22Rv1 (cell line): ENCODE results near the gene YTHDF1.
A peak's percentile ranks its signal among the peaks of the same experiment; 100 is the strongest.

Experiments used
- H3K27ac ChIP-seq: fragments of 450-650 bp; 2 replicates; pipeline ENCODE4 v1.5.1; 2017
- ZFX ChIP-seq: fragments of 450-650 bp; IDR thresholded peaks from 2 replicates; pipeline ENCODE4 v1.6.1; 2017; ENCODE audit warnings: antibody characterized with exemption, borderline replicate concordance
- TF ChIP-seq, protein P1 (sequence below): fragments of 450-650 bp; IDR thresholded peaks from 2 replicates; pipeline ENCODE4 v1.5.1; 2017; ENCODE audit warnings: mild to moderate bottlenecking

Gene YTHDF1

DNA sequence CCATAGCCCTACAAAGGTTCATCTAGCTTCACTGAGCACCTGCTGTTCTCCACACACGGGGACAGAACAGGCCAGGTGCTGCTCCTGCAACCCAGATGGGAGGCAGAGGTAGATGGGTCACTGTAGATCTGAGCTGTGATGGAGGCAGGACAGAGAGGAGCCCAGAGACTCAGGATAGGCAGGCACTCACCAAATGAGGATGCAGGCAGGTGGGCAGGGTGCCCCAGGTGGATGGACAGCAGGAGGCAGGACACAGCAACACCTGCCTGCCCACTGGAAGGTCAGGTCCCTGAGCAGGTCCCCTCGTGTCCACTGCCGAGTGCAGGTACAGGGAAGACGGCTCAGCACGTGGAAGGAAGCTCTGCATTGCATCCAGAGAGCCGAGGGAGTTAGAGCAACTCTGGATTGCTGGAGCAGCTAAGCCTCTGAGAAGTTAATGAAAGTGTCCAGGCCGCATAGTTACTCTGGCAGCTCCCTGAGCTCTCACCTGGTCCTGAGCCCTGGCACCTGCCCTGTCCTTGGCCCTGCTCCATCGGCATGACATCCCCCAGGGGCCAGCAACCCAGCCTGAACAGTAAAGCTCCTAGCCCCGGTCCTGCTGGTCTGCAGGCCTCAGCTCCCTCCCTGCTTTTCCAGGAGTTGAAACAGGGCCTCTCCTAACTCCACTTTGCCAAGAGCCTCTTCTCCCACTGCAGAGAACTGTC, 4.9 kb upstream of the YTHDF1 start:
- H3K27ac ChIP-seq = no peak overlapping the region
- no peak for TF ChIP-seq ZFX
- TF ChIP-seq, protein P1, sequence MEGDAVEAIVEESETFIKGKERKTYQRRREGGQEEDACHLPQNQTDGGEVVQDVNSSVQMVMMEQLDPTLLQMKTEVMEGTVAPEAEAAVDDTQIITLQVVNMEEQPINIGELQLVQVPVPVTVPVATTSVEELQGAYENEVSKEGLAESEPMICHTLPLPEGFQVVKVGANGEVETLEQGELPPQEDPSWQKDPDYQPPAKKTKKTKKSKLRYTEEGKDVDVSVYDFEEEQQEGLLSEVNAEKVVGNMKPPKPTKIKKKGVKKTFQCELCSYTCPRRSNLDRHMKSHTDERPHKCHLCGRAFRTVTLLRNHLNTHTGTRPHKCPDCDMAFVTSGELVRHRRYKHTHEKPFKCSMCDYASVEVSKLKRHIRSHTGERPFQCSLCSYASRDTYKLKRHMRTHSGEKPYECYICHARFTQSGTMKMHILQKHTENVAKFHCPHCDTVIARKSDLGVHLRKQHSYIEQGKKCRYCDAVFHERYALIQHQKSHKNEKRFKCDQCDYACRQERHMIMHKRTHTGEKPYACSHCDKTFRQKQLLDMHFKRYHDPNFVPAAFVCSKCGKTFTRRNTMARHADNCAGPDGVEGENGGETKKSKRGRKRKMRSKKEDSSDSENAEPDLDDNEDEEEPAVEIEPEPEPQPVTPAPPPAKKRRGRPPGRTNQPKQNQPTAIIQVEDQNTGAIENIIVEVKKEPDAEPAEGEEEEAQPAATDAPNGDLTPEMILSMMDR = no peak

- TF ChIP-seq, protein P1 = no peak
- no peak for TF ChIP-seq ZFX
Measured at GRCh38 chr20:63219866-63220521, 4.1 kb upstream of the YTHDF1 start.

GRCh38 chr20:63219447-63219821, 3.5 kb upstream of the YTHDF1 start:
- no peak overlapping the region for H3K27ac ChIP-seq
- TF ChIP-seq, protein P1 = no peak
- no peak for TF ChIP-seq ZFX

More at GRCh38 chr20:63219866-63220521, 4.1 kb upstream of the YTHDF1 start:
- no peak overlapping the region for H3K27ac ChIP-seq

DNA sequence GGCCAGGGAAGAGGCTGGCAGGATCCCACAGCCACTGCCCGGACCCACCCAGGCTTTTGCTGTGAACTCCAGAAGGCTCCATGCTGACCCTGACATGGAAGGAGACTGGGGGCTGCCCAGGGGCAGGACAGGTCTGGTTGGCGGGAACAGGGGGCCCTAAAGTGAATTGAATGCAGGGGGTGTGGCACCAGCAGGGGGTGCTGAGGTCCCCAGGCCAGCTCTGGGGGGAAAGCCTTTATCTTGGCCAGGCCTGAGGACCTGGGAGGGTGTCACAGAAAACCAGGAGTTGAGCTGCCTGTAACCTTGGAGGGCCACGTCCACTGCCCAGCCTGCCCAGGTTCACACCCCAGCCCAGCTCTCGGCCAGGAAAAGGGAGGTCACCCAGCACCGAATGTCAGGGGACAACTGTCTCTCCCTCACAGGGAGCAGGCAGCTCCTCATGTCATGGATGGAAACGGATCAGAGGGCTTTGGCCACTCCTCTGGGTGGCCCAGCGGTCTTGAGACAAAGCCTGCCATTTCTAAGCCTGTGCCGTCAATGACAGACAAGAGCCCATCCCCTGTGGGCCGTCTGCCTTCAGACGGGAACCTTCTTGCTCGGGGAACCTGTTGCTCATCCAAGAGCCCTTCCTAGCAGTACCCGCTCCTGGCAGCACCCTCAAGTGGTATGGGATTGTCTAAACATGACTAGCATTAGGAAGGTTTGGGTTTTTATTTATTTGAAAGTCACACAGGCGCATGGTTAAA, 2.9 kb upstream of the YTHDF1 start:
- no peak overlapping the region for H3K27ac ChIP-seq
- TF ChIP-seq, protein P1 = no peak
- TF ChIP-seq ZFX = no peak

- H3K27ac ChIP-seq = no peak overlapping the region
- TF ChIP-seq, protein P1 = no peak
- TF ChIP-seq ZFX = no peak
Measured at GRCh38 chr20:63217706-63218105, 1.8 kb upstream of the YTHDF1 start.

DNA sequence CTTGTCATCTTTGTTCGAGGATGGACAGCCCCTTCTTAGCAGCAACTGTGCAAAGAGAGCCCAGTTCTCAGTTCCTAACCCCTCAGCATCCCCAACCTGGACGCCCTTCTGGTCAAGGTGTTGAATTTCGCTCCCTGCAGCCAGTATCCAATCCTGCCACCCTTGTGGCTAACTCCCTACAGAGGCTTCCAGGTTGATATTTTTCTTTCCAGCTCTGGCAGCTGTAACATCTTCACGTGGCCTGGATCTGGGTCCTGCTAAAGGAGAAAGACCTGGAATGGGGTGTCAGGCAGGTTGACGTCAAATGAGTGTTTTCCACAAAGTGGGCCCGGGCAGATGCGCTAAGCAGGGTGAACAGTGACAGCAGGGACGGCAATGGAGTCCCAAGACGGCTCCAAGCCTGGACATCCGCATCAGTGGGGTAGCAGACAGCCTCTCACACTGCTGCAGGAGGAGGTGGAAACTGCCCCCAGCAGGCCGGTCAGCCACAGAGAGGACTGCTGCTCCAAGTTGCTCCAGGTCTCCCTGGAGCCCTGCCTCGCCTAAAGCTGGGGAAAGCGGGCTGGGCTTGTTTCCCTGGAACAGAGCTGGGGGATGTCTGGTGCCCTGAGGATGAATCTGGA, 1.0 kb upstream of the YTHDF1 start:
- peak overlapping the region; percentile 82 for H3K27ac ChIP-seq
- TF ChIP-seq ZFX = no peak
- TF ChIP-seq, protein P1 = no peak
